IMR-90 (cell line): ENCODE measurements around the gene ELK3.

ENCODE experiments used
- CEBPB ChIP-seq: IDR thresholded peaks from 2 replicates; pipeline ENCODE4 v1.6.1; 2012; ENCODE audit warnings: low read depth, low read length, improper control_type of control experiment
- CTCF ChIP-seq: conservative IDR thresholded peaks from 2 replicates; pipeline ENCODE4 v1.5.1; 2012; ENCODE audit warnings: mild to moderate bottlenecking, low read depth, low read length, improper control_type of control experiment
- RAD21 ChIP-seq: IDR thresholded peaks from 2 replicates; pipeline ENCODE4 v1.6.1; 2012; ENCODE audit warnings: low read length, improper control_type of control experiment

GRCh38 chr12:96233168-96233567 is 39.0 kb downstream of the ELK3 start:
- TF ChIP-seq CTCF: no peak
- no peak for TF ChIP-seq CEBPB
- TF ChIP-seq RAD21: no peak
